Measurements from ENCODE around the gene TRMT13.

TRMT13 gene

DNA sequence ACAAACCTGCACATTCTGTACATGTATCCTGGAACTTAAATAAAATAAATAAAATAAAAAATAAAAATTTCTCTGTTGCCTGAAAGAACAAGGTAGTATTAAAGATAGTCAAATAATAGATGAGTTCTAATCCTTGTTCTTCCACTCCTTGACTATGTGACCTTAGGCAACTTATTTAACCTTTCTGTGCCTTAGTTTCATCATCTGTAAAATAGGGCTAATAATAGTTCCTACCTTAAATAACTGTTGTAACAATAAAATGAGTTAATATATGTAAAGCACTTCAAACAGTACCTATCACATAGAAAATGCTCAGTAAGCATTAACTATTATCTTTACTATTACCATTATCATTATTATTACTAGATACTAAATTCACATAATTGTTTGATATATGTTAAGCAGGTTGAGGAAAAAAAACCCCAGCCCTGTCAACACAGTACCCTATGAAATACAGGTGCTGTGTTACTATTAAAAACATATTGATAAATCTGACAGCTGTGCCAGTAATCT is 23.4 kb upstream of the TRMT13 start:
- no peak overlapping the region for H3K27ac ChIP-seq
- TF ChIP-seq, protein P1, sequence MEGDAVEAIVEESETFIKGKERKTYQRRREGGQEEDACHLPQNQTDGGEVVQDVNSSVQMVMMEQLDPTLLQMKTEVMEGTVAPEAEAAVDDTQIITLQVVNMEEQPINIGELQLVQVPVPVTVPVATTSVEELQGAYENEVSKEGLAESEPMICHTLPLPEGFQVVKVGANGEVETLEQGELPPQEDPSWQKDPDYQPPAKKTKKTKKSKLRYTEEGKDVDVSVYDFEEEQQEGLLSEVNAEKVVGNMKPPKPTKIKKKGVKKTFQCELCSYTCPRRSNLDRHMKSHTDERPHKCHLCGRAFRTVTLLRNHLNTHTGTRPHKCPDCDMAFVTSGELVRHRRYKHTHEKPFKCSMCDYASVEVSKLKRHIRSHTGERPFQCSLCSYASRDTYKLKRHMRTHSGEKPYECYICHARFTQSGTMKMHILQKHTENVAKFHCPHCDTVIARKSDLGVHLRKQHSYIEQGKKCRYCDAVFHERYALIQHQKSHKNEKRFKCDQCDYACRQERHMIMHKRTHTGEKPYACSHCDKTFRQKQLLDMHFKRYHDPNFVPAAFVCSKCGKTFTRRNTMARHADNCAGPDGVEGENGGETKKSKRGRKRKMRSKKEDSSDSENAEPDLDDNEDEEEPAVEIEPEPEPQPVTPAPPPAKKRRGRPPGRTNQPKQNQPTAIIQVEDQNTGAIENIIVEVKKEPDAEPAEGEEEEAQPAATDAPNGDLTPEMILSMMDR (conservative IDR thresholded peaks at IDR 0.05) = no peak

DNA sequence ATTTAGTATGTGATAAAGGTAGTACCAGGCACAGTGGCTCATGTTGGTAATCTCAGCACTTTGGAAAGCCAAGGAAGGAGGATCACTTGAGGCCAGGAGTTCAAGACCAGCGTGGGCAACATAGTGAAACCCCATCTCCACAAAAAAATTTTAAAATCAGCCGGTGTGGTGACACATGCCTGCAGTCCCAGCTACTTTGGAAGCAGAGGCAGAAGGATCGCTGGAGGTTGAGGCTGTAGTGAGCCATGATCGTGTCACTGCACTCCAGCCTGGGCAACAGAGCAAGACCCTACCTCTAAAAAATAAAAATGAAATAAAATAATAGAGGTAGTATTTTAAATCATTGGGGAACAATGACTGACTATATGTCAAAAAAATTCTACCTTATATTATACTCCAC is 17.4 kb upstream of the TRMT13 start:
- TF ChIP-seq, protein P1 (conservative IDR thresholded peaks at IDR 0.05) = no peak
- no peak overlapping the region for H3K27ac ChIP-seq

DNA sequence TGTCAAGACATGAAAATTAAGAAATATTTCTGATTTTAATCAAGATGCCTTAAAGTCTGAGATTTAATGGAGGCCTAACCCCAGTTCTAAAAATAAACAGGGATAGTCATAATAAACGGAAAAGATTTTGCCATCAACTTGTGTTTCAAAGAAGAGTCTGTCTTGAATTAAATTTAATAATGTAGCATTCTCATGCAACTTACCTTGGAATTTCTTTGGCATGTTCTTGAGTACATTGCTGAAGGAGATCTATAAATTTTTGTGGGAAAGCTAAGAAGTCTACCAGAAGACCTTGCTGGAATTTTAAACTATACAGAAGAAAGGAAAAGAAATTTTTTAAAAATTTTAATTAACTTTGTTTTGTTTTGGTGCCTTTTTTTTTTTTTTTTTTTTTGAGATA is 10.8 kb upstream of the TRMT13 start:
- H3K27ac ChIP-seq = no peak overlapping the region
- TF ChIP-seq, protein P1 (conservative IDR thresholded peaks at IDR 0.05) = no peak

DNA sequence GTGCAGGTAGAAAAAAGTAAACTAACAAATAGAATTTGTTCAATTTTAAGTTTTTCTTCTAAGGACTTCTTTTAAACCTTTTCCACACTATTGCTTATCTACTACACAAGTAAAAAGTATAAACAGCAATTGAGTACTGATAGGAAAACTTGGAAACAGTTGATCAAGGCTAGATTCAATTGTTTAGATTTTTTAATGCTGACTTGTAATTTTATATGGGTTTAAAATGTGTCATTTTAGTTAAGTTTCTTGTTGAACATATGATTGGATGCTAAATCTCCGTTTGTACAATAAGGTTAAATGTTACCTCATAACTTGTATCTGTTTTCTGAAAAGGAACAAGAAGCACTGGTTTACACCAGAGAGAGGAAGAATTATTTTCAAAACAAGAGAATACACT is 5.7 kb upstream of the TRMT13 start:
- TF ChIP-seq, protein P1 (conservative IDR thresholded peaks at IDR 0.05) = no peak
- no peak overlapping the region for H3K27ac ChIP-seq

DNA sequence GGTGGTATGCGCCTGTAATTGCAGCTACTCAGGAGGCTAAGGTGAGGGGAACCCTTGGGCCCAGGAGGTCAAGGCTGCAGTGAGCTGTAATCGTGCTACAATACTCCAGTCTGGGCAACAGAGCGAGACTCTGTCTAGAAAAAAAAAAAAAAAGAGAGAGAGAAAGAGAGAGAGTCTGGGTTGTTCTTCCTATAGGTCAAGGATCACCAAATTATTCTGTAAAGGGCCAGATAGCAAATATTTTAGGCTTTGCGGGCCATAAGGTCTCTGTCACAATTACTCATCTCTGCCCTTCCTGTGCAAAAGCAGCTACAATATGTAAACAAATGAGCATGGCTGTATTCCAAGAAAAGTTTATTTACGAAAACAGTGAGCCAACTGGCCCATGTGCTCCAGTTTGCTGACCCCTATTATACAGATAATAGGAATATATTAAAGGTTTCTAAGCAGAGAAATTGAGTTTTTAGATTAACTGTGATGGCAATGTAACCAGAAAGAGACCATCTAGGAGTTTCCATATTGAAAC is 2.3 kb upstream of the TRMT13 start:
- TF ChIP-seq, protein P1 (conservative IDR thresholded peaks at IDR 0.05) = no peak
- peak overlapping the region; percentile 90; the same call in 1 of the 2 replicates for H3K27ac ChIP-seq

DNA sequence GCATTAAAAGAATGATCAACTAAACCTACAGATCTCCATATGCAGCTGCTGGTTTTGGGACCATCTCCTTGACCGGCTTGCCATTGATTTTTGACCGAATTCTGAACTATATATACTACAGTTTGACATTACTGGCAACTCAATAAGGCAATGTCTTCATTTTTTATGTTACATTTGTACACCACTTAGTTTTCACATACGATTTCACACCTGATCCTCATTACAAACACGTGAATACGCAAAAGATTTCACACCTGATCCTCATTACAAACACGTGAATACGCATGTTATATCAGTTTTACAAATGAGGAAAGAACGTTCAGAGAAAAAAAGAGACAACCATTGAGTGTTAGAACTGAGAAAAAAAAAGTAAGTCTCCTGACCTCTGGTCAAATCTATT is 1.3 kb upstream of the TRMT13 start:
- peak overlapping the region; percentile 90 for H3K27ac ChIP-seq
- TF ChIP-seq, protein P1 (conservative IDR thresholded peaks at IDR 0.05) = no peak

DNA sequence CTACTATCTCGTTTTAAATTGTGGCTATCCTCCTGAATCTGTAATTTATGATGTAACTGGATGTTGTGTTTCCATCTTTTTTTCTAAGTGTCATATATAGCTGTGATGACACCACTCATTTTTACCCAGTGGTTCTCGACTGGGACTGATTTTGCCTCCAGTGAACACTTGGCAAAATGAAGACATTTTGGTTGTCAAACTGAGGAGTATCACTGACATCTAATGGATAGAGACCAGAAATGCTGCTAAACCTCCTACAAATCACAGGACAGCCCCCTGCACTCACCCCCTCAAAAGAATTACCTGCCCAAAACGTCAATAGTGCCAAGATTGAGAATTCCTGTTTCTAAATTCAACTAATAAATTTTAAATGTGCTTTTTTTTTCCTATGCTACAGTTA is 1.9 kb downstream of the TRMT13 start:
- TF ChIP-seq, protein P1 (conservative IDR thresholded peaks at IDR 0.05) = no peak

More for the DNA sequence above, 1.9 kb downstream of the TRMT13 start:
- no peak overlapping the region for H3K27ac ChIP-seq
